BJ (cell line): ENCODE results near the gene LRRC8D. TPM values are rescaled to one million over a fixed set of nuclear protein-coding genes. Genes with fewer than 3 reads are reported as not detected.

Experiments used
- CTCF ChIA-PET: fragments of 350-600 bp; formaldehyde crosslinking; extraction: SDS; loops from one replicate; lab custom pipeline; 2021; ENCODE audit warnings: antibody characterized with exemption, inconsistent platforms; lab: Yijun Ruan, JAX
- POLR2A ChIA-PET: fragments of 300-600 bp; sonication (Branson Sonifier 250); formaldehyde crosslinking; extraction: SDS; loops from one replicate; lab custom pipeline; 2021; ENCODE audit warnings: antibody characterized with exemption; lab: Charles Lee
- DNase-seq: peaks from one replicate; pipeline ENCODE4 v3.0.0-alpha.2; 2011; ENCODE audit warnings: low read depth
- H3K27me3 ChIP-seq: 2 replicates; pipeline ENCODE4 v1.6.0; 2011; ENCODE audit warnings: low read length; ENCODE audit not compliant: control insufficient read depth, insufficient read depth
- H3K36me3 ChIP-seq: 2 replicates; pipeline ENCODE4 v1.5.1; 2011; ENCODE audit warnings: low read length; ENCODE audit not compliant: control insufficient read depth, insufficient read depth
- H3K4me3 ChIP-seq: 2 replicates; pipeline ENCODE4 v1.5.1; 2011; ENCODE audit warnings: low read depth, mild to moderate bottlenecking, control low read depth, low read length
- polyA plus RNA-seq: library from polyadenylated mRNA; depleted of rRNA; stranded (reverse); fragments of >200 nt; gene quantifications from 2 replicates; pipeline ENCODE4 v1.2.3, GENCODE V29; 2011
- TF ChIP-seq, protein P1 (sequence below): IDR thresholded peaks from 2 replicates; pipeline ENCODE4 v1.5.1; 2011; ENCODE audit warnings: low read depth, mild to moderate bottlenecking, control low read depth, inconsistent platforms, low read length, moderate library complexity; ENCODE audit not compliant: insufficient read depth

Gene LRRC8D
- polyA plus RNA-seq, 1 experiment, result 51.9 TPM

DNA sequence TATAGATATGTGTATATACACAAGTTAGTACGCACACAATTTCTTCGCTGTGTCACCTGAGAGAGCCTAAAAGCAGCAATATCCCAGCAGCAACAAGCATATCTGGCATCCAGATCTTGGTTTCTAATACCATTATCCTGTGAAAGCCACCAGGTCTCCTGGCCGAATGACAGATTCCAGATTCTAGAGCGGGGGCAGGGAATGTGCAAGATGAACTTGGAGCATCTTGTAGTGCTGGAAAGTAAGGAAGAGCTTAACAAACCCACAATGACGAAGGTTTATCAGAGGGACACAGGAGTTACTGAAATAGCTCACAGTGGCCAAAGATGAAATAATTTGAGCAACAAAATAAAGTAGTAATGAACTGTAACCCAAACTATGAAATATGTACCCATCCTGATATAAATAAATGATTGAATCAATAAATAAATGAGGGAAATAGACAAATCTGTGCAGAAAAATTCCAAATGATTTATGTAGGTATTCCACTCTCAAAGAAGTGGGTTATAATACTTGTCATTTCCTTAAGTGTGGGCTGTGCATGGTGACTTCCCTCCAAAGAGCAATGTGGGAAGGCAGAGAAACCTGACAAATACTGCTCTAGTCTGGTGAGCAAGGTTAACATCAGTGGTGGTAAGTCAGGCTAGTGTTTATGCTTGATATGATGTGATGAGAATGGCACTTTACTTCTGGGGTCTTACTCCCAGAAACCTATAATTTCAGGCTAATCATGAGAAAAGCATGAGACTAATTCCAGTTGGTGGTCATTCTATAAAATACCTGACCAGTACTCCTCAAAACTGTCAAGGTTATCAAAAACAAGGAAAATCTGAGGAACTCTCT is 67.9 kb downstream of the LRRC8D start:
- POLR2A ChIA-PET, result no interaction called here
- TF ChIP-seq, protein P1, sequence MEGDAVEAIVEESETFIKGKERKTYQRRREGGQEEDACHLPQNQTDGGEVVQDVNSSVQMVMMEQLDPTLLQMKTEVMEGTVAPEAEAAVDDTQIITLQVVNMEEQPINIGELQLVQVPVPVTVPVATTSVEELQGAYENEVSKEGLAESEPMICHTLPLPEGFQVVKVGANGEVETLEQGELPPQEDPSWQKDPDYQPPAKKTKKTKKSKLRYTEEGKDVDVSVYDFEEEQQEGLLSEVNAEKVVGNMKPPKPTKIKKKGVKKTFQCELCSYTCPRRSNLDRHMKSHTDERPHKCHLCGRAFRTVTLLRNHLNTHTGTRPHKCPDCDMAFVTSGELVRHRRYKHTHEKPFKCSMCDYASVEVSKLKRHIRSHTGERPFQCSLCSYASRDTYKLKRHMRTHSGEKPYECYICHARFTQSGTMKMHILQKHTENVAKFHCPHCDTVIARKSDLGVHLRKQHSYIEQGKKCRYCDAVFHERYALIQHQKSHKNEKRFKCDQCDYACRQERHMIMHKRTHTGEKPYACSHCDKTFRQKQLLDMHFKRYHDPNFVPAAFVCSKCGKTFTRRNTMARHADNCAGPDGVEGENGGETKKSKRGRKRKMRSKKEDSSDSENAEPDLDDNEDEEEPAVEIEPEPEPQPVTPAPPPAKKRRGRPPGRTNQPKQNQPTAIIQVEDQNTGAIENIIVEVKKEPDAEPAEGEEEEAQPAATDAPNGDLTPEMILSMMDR, result no peak
- H3K4me3 ChIP-seq, result no peak overlapping the region
- no peaks in the 10 kb centered on the region for H3K27me3 ChIP-seq
- no peak for DNase-seq
- no peaks in the 10 kb centered on the region for H3K36me3 ChIP-seq
- CTCF ChIA-PET, result no interaction called here

DNA sequence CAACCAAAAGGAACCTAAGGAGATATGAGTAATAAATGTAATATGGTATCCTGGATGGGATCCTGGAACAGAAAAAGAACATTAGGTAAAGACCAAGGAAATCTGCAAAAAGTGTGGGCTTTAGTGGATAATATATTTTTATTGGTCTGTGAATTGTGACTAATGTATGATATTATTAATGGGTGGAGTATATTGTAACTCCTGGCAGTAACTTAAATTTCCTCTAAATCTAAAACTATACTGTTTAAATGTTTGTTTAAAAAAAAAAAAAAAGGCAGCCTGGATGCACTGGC is 68.4 kb downstream of the LRRC8D start:
- TF ChIP-seq, protein P1, result no peak
- Histone ChIP-seq H3K27me3 (no peaks in the 10 kb centered on the region), H3K36me3 (no peaks in the 10 kb centered on the region), H3K4me3 (no peak overlapping the region)
- ChIA-PET CTCF (no interaction called here), POLR2A (no interaction called here)
- no peak for DNase-seq

DNA sequence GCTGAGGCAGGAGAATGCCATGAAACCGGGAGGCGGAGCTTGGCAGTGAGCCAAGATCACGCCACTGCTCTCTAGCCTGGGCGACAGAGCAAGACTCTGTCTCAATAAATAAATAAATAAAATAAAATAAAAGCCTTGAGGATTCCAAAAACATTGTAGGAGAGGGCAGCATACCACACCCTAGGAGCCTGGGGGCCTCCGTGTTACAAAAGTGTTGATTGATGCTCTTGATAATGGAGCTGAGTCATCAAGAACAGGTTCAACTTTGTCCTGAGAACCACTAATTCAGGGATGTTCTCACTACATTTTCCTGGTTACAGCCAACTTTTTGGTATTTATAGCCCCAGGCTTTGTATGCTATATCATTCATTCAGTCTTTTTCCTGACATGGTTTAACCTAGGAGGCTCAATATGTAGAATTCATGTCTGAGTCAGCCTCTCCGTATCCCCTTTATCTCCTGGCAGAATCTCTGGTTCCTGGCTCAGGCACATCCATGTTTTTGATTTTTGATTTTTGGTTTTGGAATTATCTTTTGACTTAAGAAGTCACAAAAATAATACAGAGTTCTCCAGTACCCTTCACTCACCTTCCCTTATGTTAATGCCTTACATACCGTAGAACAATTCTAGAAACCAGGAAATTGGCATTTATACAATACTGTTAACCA is 69.4 kb downstream of the LRRC8D start:
- CTCF ChIA-PET, result no interaction called here
- no peaks in the 10 kb centered on the region for H3K27me3 ChIP-seq
- no peak overlapping the region for H3K4me3 ChIP-seq
- H3K36me3 ChIP-seq, result no peaks in the 10 kb centered on the region
- POLR2A ChIA-PET, result no interaction called here
- TF ChIP-seq, protein P1, result no peak
- DNase-seq, result no peak

DNA sequence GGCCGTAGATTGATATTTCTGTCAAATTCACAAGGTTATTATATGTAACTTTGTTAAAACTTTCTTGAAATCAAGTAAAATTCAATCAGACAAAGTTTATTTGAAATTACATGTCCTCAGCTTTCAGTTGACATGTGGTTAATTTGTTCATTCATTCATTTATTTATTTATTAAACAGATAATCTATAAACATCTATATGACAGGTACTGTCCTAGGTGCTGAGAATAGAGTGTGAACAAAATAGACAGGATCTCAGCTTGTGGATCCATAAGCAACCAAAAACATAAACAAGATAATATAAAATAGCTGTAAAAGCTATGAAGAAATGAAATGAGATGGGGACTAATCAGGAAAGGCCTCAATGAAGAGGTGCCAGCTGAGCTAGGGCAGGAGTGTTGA is 72.0 kb downstream of the LRRC8D start:
- Histone ChIP-seq H3K36me3 (no peaks in the 10 kb centered on the region), H3K27me3 (no peaks in the 10 kb centered on the region), H3K4me3 (no peak overlapping the region)
- POLR2A ChIA-PET, result no interaction called here
- TF ChIP-seq, protein P1, result no peak
- no peak for DNase-seq
- CTCF ChIA-PET, result no interaction called here
